Activated B cell treated with CpG ODN at 0.5 μM for 24 hours (primary cell): ENCODE measurements around the gene NQO2. TPM values are rescaled to one million over a fixed set of nuclear protein-coding genes. Genes with fewer than 3 reads are reported as not detected.

Experiments used
- ATAC-seq: fragments of 200-7000 bp; cut with Tn5 transposase; one replicate; pipeline ENCODE4 v1.10.0; 2021; ENCODE audit warnings: low read depth, mild to moderate bottlenecking, moderate library complexity
- CTCF ChIA-PET: fragments of 350-600 bp; sonication (Branson Sonifier 250); formaldehyde crosslinking; loops from one replicate; lab custom pipeline; 2021; ENCODE audit warnings: antibody characterized with exemption; lab: Charles Lee
- POLR2A ChIA-PET: fragments of 350-600 bp; sonication (Branson Sonifier 250); formaldehyde crosslinking; loops from one replicate; lab custom pipeline; 2021; ENCODE audit warnings: antibody characterized with exemption; lab: Charles Lee
- DNase-seq: peaks from one replicate; pipeline ENCODE4 v3.0.0; 2022
- H3K27ac Mint-ChIP-seq: one replicate; pipeline ENCODE4 v1.8.0; 2020; ENCODE audit warnings: mixed read lengths
- H3K27me3 Mint-ChIP-seq: one replicate; pipeline ENCODE4 v1.8.0; 2021; ENCODE audit warnings: mixed read lengths
- H3K36me3 Mint-ChIP-seq: one replicate; pipeline ENCODE4 v1.8.0; 2021; ENCODE audit warnings: low read depth, mixed read lengths
- H3K4me1 Mint-ChIP-seq: one replicate; pipeline ENCODE4 v1.8.0; 2021; ENCODE audit warnings: mixed read lengths
- H3K4me3 Mint-ChIP-seq: one replicate; pipeline ENCODE4 v1.8.0; 2020; ENCODE audit warnings: mild to moderate bottlenecking, mixed read lengths
- H3K9me3 Mint-ChIP-seq: one replicate; pipeline ENCODE4 v1.8.0; 2020; ENCODE audit warnings: mixed read lengths
- CTCF ChIP-seq: fragments of 200-600 bp; IDR thresholded peaks from one replicate; pipeline ENCODE4 v1.8.0; 2022; ENCODE audit warnings: antibody characterized with exemption, mild to moderate bottlenecking
- intact Hi-C: fragments of 100-400 bp; cut with micrococcal nuclease; formaldehyde crosslinking; loops from one replicate; pipeline ENCODE4 v1.15.1; 2024
- total RNA-seq: library from RNA; stranded (reverse); gene quantifications from 2 replicates; pipeline ENCODE4 v1.2.3, GENCODE V29; 2022

NQO2 gene
- total RNA-seq, 1 donor from 2014 or later = 12.3 TPM

- ChIA-PET CTCF (no interaction called here), POLR2A (no interaction called here)
- no peak for TF ChIP-seq CTCF
- no peak overlapping the region for H3K27ac Mint-ChIP-seq
- no peaks in the 10 kb centered on the region for H3K9me3 Mint-ChIP-seq
- intact Hi-C loops = no loop called here
- H3K4me1 Mint-ChIP-seq = peaks cover 25% of the 10 kb centered on the region
- no peaks in the 10 kb centered on the region for H3K36me3 Mint-ChIP-seq
- peaks cover 7% of the 10 kb centered on the region for H3K27me3 Mint-ChIP-seq
- DNase-seq (no peak), ATAC-seq (no peak)
- peak overlapping the region; percentile 5 for H3K4me3 Mint-ChIP-seq
Measured at GRCh38 chr6:2973676-2974075, 26.0 kb upstream of the NQO2 start.

DNA sequence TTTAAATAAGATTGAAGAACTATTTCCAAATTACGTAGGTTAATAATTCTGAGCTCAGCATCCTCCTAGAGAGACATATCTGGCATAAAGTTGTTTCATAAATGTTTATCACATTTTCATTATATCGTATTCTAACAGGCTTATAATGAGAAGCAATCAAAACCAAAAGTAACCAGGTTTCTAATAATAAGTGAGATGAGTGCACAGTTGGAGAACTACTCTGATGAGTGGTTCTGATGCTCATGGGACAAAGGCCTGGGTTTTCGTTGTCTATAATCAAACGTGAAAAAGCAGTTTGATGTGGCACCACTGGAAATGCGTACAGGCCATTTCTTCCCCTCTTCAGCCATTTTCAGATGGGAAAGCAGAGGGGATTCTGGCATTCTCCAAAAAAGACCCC, 23.6 kb upstream of the NQO2 start:
- POLR2A ChIA-PET = no interaction called here
- Mint-ChIP-seq H3K27me3 (peaks cover 13% of the 10 kb centered on the region), H3K36me3 (no peaks in the 10 kb centered on the region), H3K4me1 (peaks cover 14% of the 10 kb centered on the region), H3K27ac (no peak overlapping the region), H3K4me3 (no peak overlapping the region), H3K9me3 (no peaks in the 10 kb centered on the region)
- DNase-seq (no peak), ATAC-seq (no peak)
- TF ChIP-seq CTCF = no peak
- CTCF ChIA-PET = interaction anchor here (1.0 to 2.3 kb wide), 3 partner anchors 9 to 65 kb away, joined by 3 to 6 read pairs (median 4); no protein-coding TSS in a partner anchor
- intact Hi-C loops = no loop called here

GRCh38 chr6:2976571-2977085, 23.1 kb upstream of the NQO2 start:
- Mint-ChIP-seq H3K27ac (no peak overlapping the region), H3K27me3 (peaks cover 13% of the 10 kb centered on the region), H3K4me3 (no peak overlapping the region), H3K4me1 (peaks cover 14% of the 10 kb centered on the region), H3K36me3 (no peaks in the 10 kb centered on the region), H3K9me3 (no peaks in the 10 kb centered on the region)
- ChIA-PET POLR2A (no interaction called here), CTCF (interaction anchor here (2.3 kb wide), 1 partner anchor 24 kb away, joined by 6 read pairs; no protein-coding TSS in a partner anchor)
- ATAC-seq (no peak), DNase-seq (no peak)
- intact Hi-C loops = no loop called here
- no peak for TF ChIP-seq CTCF

GRCh38 chr6:2977290-2977689, 22.4 kb upstream of the NQO2 start:
- DNase-seq (no peak), ATAC-seq (no peak)
- ChIA-PET POLR2A (no interaction called here), CTCF (interaction anchor here (1.3 kb wide), 1 partner anchor 25 kb away, joined by 4 read pairs; no protein-coding TSS in a partner anchor)
- no peak for TF ChIP-seq CTCF
- Mint-ChIP-seq H3K9me3 (no peaks in the 10 kb centered on the region), H3K36me3 (no peaks in the 10 kb centered on the region), H3K27me3 (peaks cover 14% of the 10 kb centered on the region), H3K4me3 (no peak overlapping the region), H3K4me1 (peaks cover 7% of the 10 kb centered on the region), H3K27ac (no peak overlapping the region)
- intact Hi-C loops = no loop called here

- CTCF ChIA-PET = interaction anchor here (1.3 kb wide), 1 partner anchor 26 kb away, joined by 4 read pairs; no protein-coding TSS in a partner anchor
- DNase-seq (no peak), ATAC-seq (no peak)
- Mint-ChIP-seq H3K4me3 (no peak overlapping the region), H3K36me3 (no peaks in the 10 kb centered on the region), H3K4me1 (no peaks in the 10 kb centered on the region), H3K27ac (no peak overlapping the region), H3K27me3 (peaks cover 14% of the 10 kb centered on the region), H3K9me3 (no peaks in the 10 kb centered on the region)
- POLR2A ChIA-PET = no interaction called here
- no peak for TF ChIP-seq CTCF
- intact Hi-C loops = no loop called here
Measured at GRCh38 chr6:2977799-2978590, 21.7 kb upstream of the NQO2 start.
